SK-N-DZ (cell line): ENCODE measurements around the gene PDE3B.
"Not testable (repeated sequence)": the region's sequence is repeated elsewhere in the genome, so short reads cannot be mapped to it uniquely, and the experiment has no call there.

ENCODE experiments used
- DNase-seq: peaks from one replicate; pipeline ENCODE4 v3.0.0-alpha.2; 2015; ENCODE audit warnings: low spot score

Gene PDE3B

DNA sequence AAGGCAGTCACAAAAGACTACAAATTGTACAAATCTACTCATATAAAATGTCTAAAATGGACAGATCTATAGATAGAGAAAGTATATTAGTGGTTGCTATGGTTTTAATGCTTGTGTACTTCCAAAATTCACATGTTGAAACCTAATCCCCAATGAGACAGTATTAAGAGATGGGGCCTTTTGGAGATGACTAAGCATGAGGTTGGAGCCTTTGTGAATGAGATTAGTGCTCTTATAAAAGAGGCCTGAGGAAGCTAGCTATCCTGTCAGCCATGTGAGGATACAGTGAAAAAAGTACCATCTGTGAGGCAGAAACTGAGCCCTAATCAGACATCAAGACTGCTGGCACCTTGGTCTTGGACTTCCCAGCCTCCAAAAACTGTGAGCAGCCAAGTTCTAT, 165.9 kb downstream of the PDE3B start:
- DNase-seq: no peak

DNA sequence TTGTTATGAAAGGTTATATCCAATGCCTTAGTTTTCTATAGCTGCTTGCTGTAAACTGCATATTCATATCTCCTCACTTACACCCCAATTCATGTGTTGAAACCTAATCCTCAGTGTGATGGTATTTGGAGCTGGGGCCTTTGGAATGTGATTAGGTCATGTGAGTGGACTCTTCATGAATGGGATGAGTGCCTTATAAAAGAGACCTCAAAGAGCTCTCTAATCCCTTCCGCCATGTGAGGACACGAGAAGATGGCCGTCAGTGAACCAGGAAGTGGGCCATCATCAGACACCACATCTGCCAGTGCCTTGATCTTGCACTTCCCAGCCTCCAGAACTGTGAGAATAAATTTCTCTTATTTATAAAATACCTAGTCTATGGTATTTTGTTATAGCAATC, 169.2 kb downstream of the PDE3B start:
- no peak for DNase-seq

- no peak for DNase-seq
Measured at GRCh38 chr11:14813516-14813915, 169.9 kb downstream of the PDE3B start.

DNA sequence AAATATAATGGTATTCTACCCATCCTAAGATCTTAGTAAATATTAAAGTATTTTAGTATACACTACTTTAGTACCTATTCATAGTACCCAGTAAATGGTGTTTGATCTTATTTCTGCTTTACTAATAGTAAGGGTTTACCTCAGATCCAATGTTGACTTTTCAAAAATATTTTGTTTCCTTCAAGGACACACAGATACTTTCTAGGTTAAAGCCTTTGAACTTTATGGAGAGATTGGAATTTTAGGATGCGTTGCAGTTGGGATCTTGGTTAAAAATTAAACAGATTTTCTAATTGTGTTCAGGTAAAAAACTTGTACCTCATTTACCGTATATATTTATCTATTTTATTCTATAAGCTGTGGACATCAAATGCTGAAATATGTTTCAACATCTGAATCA, 175.2 kb downstream of the PDE3B start:
- DNase-seq: no peak

DNA sequence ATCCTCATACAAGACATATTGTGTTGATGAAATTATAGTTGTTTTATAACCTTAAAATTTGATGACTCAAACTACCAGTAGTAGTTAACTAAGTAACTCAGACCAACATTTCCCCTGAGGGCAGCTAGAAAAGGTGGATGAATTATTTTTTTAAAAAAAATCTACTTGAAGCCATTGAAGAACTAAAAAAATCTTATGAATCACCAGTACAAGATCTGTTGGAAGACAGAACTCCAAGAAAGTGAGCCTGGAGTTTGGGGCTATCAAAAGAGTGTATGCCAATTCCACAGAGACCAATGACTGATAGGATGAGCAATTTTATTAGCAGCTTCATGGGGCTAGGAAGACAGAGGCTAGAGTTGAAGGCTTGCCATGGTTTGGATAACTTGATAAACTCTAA, 176.0 kb downstream of the PDE3B start:
- DNase-seq: no peak

GRCh38 chr11:14821031-14821430, 177.4 kb downstream of the PDE3B start:
- DNase-seq: no peak

- DNase-seq: no peak
Measured at GRCh38 chr11:14826600-14826999, 183.0 kb downstream of the PDE3B start.

DNA sequence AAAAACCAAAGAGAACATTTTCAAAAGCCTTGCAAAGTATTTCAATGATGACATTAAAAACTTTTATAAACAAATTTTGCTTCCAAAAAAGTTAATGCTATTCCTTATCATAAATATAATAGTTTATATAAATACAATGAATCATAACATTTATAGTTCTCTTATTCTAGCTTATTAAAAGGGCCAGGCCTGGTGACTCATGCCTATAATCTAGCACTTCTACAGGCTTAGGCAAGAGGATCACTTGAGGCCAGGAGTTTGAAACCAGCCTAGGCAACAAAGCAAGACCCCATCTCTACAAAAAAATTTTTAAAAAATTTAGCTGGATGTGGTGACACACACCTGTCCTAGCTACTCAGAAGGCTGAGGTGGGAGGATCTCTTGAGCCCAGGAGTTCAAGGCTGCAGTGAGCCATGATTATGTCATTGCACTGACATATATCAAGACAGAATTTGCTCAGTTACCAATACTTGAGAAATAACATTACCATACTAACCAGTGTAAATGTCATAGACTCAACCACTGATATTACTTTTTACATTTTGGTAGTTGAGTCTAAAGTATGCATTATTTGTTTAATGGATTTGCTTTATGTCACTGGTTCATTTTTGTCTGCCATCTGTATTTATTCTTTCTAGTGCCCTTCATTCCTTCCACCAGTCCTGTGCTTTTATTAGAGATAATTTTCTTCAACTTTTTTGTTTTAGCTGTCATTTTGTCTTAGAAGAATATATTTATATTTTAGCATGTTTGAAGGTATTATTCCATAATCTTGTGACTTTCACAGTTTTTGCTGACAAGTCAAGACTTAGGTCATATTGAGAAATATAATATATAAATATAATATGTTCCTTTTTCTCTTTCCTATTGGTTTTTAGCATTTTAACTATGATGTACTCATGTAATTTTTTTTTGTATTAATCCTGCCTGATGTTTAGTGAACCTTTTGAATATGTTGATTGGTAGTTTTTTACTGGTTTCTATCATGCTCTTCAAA, 192.2 kb downstream of the PDE3B start:
- no peak for DNase-seq

DNA sequence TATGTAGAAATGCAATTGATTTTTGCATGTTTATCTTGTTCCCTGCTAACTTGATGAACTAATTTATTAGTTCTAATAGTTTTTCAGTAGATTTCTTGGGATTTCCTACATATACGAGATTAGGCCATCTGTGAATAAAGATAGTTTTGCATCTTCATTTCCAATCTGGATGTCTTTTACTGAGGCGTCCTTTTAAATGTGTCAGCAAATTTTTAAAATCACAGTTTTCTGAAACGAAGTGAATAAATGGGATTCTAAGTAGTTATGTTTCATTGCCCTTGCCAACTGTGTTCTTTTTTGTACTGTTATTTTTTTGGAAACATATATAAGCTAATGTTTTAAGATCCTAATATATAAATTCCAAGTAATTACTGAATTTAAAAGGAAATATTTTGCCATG, 198.4 kb downstream of the PDE3B start:
- DNase-seq: no peak

GRCh38 chr11:14852571-14853177, 209.1 kb downstream of the PDE3B start:
- no peak for DNase-seq

GRCh38 chr11:14854057-14854456, 210.5 kb downstream of the PDE3B start:
- DNase-seq: no peak

DNA sequence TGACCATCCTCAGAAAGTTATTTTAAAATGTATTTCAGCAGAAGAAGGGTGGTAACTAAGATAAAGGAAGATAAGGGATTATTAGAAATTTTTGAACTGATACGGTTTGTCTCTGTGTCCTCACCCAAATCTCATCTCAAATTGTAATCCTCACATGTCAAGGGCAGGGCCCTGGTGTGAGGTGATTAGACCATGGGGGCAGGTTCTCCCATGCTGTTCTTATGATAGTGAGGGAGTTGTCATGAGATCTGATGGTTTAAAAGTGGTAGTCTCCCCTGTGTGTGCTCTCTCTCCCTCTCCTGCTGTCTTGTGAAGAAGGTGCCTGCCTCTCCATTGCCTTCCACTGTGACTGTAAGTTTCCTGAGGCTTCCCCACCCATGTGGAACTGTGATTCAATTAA, 212.3 kb downstream of the PDE3B start:
- DNase-seq: no peak

DNA sequence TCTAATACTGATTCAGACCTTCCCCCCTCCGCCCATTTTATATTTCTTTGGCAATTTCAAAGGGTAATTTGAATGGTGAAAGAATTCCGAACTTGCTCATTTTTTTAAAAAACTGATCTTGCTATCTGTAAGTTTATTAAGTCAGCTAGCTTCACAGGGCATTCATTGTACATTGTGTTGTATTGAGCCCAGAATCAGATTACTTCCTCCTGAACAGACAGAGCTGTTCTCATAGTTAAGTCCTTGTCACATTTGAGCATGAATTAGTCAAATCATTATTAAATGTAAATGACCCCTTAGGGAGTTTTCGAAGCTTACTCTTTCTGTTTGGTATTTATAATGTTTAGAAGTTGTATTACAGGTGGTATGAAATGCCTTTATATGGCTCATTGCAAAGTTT, 214.0 kb downstream of the PDE3B start:
- no peak for DNase-seq

DNA sequence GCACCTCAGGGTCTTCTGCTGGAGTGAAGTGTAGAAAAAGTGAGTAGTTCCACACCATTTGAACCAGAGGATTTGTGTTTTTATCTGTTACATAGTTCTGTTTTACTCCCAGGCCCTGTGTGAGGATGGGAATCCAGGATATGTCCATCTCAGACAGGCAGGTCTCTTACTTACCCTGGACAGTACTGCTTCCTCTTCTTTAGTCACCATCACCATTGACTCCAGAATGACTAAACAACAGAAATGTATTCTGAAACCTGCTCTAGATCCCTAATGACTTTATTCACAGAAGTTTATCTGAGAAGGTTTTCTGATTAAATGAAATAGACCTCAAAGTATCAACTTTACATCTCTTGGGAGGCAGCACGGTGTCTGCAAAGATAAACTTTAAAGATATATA, 214.8 kb downstream of the PDE3B start:
- no peak for DNase-seq

DNA sequence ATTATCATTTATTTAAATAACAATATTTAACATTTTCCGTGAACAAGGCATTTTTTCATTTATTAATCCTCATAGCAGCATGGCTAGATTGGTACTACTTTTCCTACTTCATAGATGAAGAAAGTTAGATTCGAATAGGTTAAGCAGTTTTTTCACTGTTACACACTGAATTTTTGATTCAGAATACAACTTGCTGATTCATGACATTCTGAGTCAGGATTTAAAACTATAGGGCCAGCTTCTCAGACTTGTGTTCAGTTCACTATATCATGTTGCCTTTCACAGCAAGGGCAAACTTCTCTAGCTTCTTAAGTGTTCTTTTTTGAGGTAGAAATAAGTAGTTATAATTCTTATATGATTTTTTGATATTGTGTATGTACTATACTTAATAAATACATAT, 216.9 kb downstream of the PDE3B start:
- no peak for DNase-seq

GRCh38 chr11:14861680-14862079, 218.1 kb downstream of the PDE3B start:
- no peak for DNase-seq

GRCh38 chr11:14863775-14864174, 220.2 kb downstream of the PDE3B start:
- not testable (repeated sequence) for DNase-seq

DNA sequence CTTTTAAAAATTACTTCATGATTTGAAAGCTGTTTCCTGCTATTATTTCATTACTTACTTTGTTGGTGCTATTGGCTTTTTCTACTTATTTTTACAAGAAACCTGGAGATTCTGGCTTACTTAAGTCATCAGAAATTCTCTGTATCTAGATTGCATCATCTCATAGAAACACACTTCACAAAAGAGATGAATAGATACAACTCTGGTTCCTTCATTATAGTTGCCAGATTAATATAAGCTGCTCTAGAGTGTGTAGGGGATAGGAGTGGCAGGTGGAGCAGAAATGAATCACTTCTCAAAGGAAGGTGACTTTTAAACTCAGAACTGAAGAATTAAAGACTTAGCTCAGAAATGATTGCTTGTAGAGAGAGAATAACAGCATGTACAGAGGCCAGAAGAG, 228.4 kb downstream of the PDE3B start:
- DNase-seq: no peak

DNA sequence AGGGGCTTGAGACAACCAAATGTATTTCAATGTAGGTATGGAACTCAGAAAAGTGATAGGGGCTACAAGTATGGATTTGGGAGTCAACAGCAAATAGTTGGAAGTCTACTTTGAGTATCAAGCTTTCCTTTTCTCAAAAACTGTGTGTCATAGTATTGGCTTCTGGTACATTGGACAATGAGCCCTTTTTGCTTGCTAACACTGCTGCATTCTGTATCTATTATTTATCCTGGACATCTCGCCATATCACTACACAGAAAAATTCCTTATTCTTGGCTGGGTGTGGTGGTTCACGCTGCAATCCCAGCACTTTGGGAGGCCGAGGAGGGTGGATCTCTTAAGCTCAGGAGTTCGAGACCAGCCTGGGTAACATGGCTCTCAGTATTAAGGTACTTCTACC, 230.0 kb downstream of the PDE3B start:
- no peak for DNase-seq

DNA sequence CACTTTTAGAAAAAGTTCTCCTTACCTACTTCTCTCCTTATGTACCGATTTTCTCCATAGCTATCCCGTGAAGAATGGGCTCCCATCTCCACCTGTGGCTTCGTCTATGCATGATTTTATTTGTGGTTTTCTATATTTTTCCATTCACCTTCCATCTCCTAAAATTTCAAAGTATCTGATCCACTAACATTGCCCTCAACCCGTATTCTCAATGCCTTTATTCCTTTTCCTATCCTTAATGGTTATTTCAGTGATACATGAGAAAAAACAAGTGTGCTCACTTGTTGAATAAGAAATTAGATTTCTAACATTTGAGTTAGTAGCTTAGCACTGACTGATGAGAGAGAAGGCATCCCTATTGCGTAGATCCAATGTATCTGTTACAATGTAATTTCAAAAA, 231.6 kb downstream of the PDE3B start:
- DNase-seq: no peak

DNA sequence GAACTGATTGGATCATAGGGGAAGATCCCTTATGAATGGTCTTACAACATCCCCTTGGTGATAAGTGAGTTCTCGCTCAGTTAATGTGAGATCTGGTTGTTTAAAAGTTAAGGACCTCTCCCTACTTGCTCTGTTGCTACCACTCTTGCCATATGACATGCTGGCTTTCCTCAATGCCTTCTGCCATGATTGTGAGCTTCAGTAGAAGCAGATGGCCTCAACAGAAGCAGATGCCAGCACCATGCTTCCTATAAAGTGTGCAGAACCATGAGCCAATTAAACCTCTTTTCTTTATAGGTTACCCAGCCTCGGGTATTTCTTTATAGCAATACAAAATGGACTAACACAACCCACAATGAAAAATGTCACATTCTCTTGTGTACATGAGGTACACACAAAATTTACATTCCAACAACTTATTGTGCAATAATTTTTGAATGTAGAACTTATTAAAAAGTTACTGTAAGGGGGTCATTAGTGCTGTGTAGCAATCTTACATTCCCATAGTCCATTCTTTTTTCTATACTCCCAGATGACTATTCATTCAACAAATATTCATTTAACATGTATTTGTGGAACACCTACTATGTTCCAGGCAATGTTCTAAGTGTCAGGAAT, 238.1 kb downstream of the PDE3B start:
- DNase-seq: no peak

- DNase-seq: no peak
Measured at GRCh38 chr11:14882196-14882595, 238.6 kb downstream of the PDE3B start.

DNA sequence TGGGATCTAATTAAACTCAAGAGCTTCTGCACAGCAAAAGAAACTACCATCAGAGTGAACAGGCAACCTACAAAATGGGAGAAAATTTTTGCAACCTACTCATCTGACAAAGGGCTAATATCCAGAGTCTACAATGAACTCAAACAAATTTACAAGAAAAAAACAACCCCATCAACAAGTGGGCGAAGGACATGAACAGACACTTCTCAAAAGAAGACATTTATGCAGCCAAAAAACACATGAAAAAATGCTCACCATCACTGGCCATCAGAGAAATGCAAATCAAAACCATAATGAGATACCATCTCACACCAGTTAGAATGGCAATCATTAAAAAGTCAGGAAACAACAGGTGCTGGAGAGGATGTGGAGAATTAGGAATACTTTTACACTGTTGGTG, 240.1 kb downstream of the PDE3B start:
- DNase-seq: not testable (repeated sequence)
